ENCODE measurements around the gene RASSF10.

The RASSF10 gene

DNA sequence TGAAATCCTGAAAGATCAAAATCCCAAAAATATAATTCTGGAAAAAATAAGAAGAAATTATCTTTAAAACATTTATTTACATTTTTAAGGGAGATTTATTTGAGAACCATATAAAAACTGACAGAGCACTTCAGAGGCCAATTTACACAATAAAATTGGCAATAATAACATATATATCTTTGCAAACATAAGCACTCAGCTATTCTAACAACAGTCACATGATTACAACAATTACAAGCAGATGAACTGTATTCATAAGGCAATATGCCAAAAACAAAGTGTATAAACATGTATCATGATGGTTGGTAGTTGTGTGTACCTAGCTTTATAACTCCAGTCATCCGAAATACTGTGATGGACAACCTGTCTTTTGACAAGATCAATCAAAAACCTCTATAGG is 17.7 kb upstream of the RASSF10 start:
- CTCF ChIA-PET = no interaction called here
- no peak for DNase-seq (ENCODE audit: extremely low spot score)
- POLR2A ChIA-PET = no interaction called here
- TF ChIP-seq, protein P1, sequence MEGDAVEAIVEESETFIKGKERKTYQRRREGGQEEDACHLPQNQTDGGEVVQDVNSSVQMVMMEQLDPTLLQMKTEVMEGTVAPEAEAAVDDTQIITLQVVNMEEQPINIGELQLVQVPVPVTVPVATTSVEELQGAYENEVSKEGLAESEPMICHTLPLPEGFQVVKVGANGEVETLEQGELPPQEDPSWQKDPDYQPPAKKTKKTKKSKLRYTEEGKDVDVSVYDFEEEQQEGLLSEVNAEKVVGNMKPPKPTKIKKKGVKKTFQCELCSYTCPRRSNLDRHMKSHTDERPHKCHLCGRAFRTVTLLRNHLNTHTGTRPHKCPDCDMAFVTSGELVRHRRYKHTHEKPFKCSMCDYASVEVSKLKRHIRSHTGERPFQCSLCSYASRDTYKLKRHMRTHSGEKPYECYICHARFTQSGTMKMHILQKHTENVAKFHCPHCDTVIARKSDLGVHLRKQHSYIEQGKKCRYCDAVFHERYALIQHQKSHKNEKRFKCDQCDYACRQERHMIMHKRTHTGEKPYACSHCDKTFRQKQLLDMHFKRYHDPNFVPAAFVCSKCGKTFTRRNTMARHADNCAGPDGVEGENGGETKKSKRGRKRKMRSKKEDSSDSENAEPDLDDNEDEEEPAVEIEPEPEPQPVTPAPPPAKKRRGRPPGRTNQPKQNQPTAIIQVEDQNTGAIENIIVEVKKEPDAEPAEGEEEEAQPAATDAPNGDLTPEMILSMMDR (IDR thresholded peaks at IDR 0.05; ENCODE audit: control extremely low read depth, extremely low read depth, low read depth, missing control alignments) = no peak

DNA sequence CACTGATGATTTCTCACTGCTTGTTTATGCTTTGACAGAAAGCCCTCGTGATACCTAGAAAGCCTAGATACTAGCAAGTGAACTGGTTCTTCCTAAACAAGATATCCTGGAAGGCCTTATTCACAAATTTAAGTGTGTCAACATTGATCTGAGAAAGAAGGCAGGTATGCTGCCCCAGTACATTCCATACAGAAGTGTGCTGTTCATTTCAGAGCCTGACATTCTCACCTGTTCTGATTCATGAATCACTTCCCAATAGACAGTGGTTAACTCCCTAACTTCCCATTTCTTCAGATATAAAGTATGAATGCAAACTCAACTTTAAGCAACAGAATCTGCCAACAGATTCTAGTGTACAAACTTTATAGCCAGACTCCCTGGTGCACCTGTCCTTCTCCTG is 15.5 kb upstream of the RASSF10 start:
- ChIA-PET CTCF (no interaction called here), POLR2A (no interaction called here)
- DNase-seq (ENCODE audit: extremely low spot score) = no peak
- TF ChIP-seq, protein P1 (IDR thresholded peaks at IDR 0.05; ENCODE audit: control extremely low read depth, extremely low read depth, low read depth, missing control alignments) = no peak

DNA sequence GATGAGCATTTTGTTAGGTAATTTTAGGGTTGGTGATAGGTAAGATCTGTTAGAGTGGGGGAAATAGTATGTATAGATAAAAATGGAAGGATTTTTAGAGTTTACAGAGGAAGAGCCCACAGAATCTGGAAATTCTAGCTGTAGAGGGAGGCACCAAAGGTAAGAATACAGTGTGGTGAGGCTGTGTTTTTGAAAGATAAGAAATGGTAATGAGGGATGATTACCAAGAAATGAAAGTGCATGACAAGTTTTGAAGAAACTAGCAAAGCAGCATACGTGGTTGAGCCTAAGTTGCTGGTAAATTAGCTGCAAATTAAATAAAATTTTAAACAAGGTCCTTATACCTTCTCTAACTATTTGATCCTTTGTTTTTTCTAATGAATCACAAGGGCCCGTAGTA is 14.6 kb upstream of the RASSF10 start:
- ChIA-PET CTCF (interaction anchor here (1.3 kb wide), 1 partner anchor 31 kb away, joined by 3 read pairs; no protein-coding TSS in a partner anchor), POLR2A (no interaction called here)
- no peak for DNase-seq (ENCODE audit: extremely low spot score)
- TF ChIP-seq, protein P1 (IDR thresholded peaks at IDR 0.05; ENCODE audit: control extremely low read depth, extremely low read depth, low read depth, missing control alignments) = no peak

DNA sequence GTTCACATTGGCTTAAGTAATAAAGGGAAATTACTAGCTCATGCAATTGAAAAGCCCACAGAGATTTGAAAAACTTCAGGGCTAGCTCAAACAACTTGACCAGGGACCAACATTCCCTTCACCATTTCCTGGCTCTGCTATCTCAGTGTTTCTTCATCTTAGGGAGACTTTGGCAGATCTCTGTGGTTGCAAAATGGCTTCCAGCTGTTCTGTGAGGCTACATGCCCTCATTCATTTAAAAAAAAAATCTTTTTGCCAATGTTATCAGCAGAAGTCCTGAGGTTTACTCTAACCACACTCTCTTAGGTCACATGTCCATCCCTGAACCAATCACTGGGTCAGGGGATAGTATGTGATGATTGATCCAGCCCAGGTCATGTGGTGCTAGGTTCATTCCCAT is 13.9 kb upstream of the RASSF10 start:
- CTCF ChIA-PET = interaction anchor here (1.3 kb wide), 1 partner anchor 31 kb away, joined by 3 read pairs; no protein-coding TSS in a partner anchor
- POLR2A ChIA-PET = no interaction called here
- DNase-seq (ENCODE audit: extremely low spot score) = no peak
- TF ChIP-seq, protein P1 (IDR thresholded peaks at IDR 0.05; ENCODE audit: control extremely low read depth, extremely low read depth, low read depth, missing control alignments) = no peak

DNA sequence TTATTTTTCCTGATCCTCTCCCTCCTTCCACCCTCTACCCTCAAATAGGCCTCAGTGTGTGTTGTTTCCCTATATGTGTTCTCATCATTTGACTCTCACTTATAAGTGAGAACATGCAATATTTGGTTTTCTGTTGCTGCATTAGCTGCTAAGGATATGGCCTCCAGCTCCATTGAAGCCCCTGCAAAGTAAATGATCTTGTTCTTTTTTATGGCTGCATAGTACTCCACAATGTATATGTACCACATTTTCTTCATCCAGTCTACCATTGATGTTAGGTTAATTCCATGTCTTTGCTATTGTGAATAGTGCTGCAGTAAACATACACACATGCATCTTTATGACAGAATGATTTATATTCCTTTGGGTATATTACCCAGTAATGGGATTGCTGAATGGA is 13.3 kb upstream of the RASSF10 start:
- POLR2A ChIA-PET = no interaction called here

DNA sequence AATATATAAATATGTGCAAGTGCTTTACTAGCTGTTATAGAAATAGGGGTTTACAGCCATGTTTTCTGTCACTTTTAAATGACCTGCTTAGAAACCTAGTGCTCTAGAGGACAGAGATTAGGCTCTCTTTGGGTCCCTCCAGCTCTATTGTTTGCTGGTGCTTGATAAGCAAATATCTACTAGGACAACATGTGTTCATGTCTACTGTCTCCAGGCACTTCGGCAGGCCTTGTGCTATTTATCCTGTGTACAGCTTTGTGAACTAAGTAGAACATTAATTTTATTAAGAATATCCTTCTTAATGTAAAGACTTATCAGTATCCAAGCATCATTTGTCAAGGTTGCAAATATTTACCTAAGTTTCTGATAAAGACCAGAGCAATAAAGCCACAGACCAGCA is 11.9 kb upstream of the RASSF10 start:
- TF ChIP-seq, protein P1 (IDR thresholded peaks at IDR 0.05; ENCODE audit: control extremely low read depth, extremely low read depth, low read depth, missing control alignments) = no peak
- ChIA-PET CTCF (no interaction called here), POLR2A (no interaction called here)
- no peak for DNase-seq (ENCODE audit: extremely low spot score)

More for the DNA sequence above, 13.3 kb upstream of the RASSF10 start:
- no peak for DNase-seq (ENCODE audit: extremely low spot score)
- TF ChIP-seq, protein P1 (IDR thresholded peaks at IDR 0.05; ENCODE audit: control extremely low read depth, extremely low read depth, low read depth, missing control alignments) = no peak
- CTCF ChIA-PET = interaction anchor here (1.3 kb wide), 1 partner anchor 32 kb away, joined by 3 read pairs; no protein-coding TSS in a partner anchor

DNA sequence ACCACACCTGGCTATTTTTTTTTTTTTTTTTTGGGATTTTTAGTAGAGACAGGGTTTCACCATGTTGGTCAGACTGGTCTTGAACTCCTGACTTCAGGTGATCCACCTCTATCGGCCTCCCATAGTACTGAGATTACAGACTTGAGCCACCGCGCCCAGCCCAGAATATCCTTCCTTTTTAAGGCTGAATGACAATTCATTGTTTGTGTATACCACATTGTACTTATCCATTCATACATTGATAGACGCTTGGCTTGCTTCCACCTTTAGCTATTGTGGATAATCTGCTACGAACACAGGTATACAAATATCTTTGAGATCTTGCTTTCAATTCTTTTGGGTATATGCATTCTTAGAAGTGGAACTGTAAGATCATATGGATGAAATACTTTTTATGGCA is 10.8 kb upstream of the RASSF10 start:
- CTCF ChIA-PET = no interaction called here
- no peak for DNase-seq (ENCODE audit: extremely low spot score)
- POLR2A ChIA-PET = no interaction called here
- TF ChIP-seq, protein P1 (IDR thresholded peaks at IDR 0.05; ENCODE audit: control extremely low read depth, extremely low read depth, low read depth, missing control alignments) = no peak

Measured in GM10248 (cell line).